ENCODE measurements around the gene GSTM3.

Gene GSTM3

GRCh38 chr1:109764561-109765482, 24.0 kb upstream of the GSTM3 start:
- DNase-seq (ENCODE audit: low read depth) = no peak
- no peak overlapping the region for H3K4me3 ChIP-seq (ENCODE audit: low read length)
- TF ChIP-seq, protein P1, sequence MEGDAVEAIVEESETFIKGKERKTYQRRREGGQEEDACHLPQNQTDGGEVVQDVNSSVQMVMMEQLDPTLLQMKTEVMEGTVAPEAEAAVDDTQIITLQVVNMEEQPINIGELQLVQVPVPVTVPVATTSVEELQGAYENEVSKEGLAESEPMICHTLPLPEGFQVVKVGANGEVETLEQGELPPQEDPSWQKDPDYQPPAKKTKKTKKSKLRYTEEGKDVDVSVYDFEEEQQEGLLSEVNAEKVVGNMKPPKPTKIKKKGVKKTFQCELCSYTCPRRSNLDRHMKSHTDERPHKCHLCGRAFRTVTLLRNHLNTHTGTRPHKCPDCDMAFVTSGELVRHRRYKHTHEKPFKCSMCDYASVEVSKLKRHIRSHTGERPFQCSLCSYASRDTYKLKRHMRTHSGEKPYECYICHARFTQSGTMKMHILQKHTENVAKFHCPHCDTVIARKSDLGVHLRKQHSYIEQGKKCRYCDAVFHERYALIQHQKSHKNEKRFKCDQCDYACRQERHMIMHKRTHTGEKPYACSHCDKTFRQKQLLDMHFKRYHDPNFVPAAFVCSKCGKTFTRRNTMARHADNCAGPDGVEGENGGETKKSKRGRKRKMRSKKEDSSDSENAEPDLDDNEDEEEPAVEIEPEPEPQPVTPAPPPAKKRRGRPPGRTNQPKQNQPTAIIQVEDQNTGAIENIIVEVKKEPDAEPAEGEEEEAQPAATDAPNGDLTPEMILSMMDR (IDR thresholded peaks at IDR 0.05; ENCODE audit: insufficient read depth, low read depth, low read length, missing control alignments) = no peak

- TF ChIP-seq, protein P1 (IDR thresholded peaks at IDR 0.05; ENCODE audit: insufficient read depth, low read depth, low read length, missing control alignments) = no peak
Measured at GRCh38 chr1:109763646-109764415, 23.0 kb upstream of the GSTM3 start, which contains the start of gene EPS8L3. Gene EPS8L3, minus strand, starts transcription at chr1:109763923. Its CDS starts 2,174 bp downstream, at chr1:109761749.

DNA sequence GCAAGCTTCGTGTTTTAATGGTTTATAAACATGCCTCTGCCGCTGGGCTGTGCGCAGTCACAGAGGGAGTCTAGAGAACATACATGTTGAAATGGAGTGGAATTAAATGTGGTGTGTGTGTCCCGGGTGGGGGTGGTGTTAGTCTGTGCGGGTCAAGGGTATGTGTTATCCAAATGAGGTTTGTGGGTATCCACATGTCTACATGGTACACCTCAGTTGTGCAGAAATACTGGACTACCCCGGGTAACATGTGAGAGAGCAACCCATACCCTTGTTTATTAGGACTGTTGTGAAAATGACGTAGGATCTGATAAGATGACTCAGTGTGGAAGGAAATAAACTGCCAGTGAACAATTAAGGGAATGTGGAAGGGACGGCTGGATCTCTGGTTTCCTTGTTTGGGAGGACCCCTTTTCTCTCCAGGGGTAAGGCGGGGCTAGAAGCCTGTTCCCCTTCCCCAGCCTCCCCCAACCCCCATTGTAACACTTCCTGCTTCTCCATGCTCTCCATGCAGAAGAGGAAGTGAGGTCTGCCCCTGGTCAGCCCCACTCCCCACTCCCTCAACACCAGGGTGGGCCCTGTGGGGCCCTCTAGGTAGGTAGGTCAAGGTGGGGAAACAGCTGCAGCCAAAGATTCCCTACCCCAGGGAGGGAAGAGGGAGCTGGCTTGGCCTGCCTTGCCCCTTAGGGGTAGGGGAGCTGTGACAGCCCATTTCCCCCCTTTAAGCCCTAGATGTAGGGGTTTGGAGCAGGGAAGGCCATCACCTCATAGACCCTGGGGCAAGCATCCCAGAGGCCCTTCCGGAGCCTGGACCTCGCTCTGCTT, 22.2 kb upstream of the GSTM3 start:
- TF ChIP-seq, protein P1 (IDR thresholded peaks at IDR 0.05; ENCODE audit: insufficient read depth, low read depth, low read length, missing control alignments) = no peak
- no peak overlapping the region for H3K4me3 ChIP-seq (ENCODE audit: low read length)
- DNase-seq (ENCODE audit: low read depth) = peak; percentile 36

More at GRCh38 chr1:109763646-109764415, 23.0 kb upstream of the GSTM3 start, which contains the start of gene EPS8L3:
- no peak for DNase-seq (ENCODE audit: low read depth)
- no peak within 1 kb of the TSS for H3K4me3 ChIP-seq (ENCODE audit: low read length)

GRCh38 chr1:109762039-109762585, 21.3 kb upstream of the GSTM3 start:
- no peak overlapping the region for H3K4me3 ChIP-seq (ENCODE audit: low read length)
- TF ChIP-seq, protein P1 (IDR thresholded peaks at IDR 0.05; ENCODE audit: insufficient read depth, low read depth, low read length, missing control alignments) = no peak
- DNase-seq (ENCODE audit: low read depth) = no peak

DNA sequence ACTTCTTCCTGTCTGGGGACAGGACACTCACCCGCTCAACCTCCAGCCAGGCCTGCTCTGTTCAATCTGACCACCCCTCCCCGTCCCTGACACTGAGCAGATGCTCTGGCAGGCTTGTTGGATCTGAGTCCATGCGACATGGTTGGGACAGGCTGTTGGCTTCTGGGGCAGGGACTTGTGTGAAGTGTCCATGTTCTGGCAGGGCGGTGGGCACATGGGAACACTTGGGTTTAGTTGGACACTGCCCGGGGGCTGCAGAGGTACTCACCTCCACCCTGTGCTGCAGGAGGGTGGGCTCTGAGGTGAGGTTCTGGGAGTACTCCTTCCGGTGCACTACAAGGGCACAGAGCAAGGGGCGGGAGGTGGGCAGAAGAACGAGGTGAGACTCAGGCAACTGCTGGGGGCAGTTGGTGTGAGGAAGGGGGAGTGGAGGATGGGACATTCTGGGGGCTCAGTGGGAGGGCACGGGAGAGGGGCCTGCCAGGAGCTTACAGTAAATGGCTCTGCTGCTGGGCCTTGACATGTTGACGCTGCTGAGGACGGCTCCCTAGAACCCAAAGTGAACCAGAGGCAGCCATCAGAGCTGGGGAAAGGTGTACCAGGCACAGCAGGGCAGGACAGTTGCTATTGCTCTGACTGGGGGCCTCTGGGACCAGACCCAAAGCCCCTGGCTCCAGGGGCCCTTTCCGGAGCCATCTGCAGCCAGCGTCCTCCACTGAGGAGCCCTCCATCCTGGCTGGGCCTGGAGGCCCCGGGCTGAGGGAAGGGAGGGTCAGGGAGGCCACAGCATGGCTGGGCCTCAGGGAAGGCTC, 20.6 kb upstream of the GSTM3 start:
- no peak overlapping the region for H3K4me3 ChIP-seq (ENCODE audit: low read length)
- TF ChIP-seq, protein P1 (IDR thresholded peaks at IDR 0.05; ENCODE audit: insufficient read depth, low read depth, low read length, missing control alignments) = no peak
- no peak for DNase-seq (ENCODE audit: low read depth)

All from epithelial cell of esophagus (primary cell).